Chondrocyte (in vitro differentiated cells): ENCODE measurements around the gene AGRP. TPM values are rescaled to one million over a fixed set of nuclear protein-coding genes. Genes with fewer than 3 reads are reported as not detected.

Experiments
- DNase-seq: peaks from one replicate; pipeline ENCODE4 v3.0.0; 2021; ENCODE audit warnings: mixed read lengths, low spot score
- H3K27ac Mint-ChIP-seq: one replicate; pipeline ENCODE4 v1.8.0; 2021; ENCODE audit warnings: mild to moderate bottlenecking, moderate library complexity, mixed read lengths; ENCODE audit not compliant: unreplicated experiment
- H3K27me3 Mint-ChIP-seq: 2 replicates; pipeline ENCODE4 v1.8.0; 2021; ENCODE audit warnings: low read depth, mixed read lengths
- H3K36me3 Mint-ChIP-seq: 2 replicates; pipeline ENCODE4 v1.8.0; 2021; ENCODE audit warnings: low read depth, mixed read lengths
- H3K4me1 Mint-ChIP-seq: 2 replicates; pipeline ENCODE4 v1.8.0; 2021; ENCODE audit warnings: low read depth, mild to moderate bottlenecking, mixed read lengths
- H3K4me3 Mint-ChIP-seq: one replicate; pipeline ENCODE4 v1.8.0; 2021; ENCODE audit warnings: mild to moderate bottlenecking, moderate library complexity, mixed read lengths; ENCODE audit not compliant: unreplicated experiment
- H3K9me3 Mint-ChIP-seq: 2 replicates; pipeline ENCODE4 v1.8.0; 2021; ENCODE audit warnings: low read depth, mixed read lengths
- total RNA-seq: library from RNA; stranded (reverse); gene quantifications from 3 replicates; pipeline ENCODE4 v1.2.1, GENCODE V29; 2021
- TF ChIP-seq, protein P1 (sequence below): fragments of 200-600 bp; sonication (generic); IDR thresholded peaks from 2 replicates; pipeline ENCODE4 v1.5.0; 2021; ENCODE audit warnings: antibody characterized with exemption, mild to moderate bottlenecking, moderate library complexity

The AGRP gene
- total RNA-seq, 1 donor from 2014 or later, result not detected

DNA sequence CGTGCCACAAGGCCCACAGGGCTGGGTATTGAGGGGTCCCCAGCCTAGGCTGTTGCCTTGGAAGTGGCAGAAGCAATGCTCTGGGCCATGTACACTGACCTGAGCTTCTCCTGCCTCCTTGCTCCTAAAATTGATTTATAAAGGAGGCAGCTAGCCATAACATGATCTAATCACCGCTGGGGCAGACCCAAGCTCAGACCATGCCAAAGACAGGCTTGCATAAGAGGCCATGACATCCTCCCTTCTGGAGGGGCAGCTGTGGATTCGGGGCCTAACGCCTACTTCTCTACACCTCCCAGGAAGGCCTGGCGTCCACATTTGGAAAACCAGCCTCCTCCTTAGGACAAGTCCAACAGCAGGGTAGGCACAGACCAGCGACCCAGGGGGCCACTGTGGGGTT lies 40.1 kb downstream of the AGRP start:
- Mint-ChIP-seq H3K27me3 (no peaks in the 10 kb centered on the region), H3K4me1 (peaks cover 12% of the 10 kb centered on the region), H3K36me3 (peaks cover 9% of the 10 kb centered on the region), H3K4me3 (no peak overlapping the region), H3K27ac (no peak overlapping the region), H3K9me3 (no peaks in the 10 kb centered on the region)
- TF ChIP-seq, protein P1, sequence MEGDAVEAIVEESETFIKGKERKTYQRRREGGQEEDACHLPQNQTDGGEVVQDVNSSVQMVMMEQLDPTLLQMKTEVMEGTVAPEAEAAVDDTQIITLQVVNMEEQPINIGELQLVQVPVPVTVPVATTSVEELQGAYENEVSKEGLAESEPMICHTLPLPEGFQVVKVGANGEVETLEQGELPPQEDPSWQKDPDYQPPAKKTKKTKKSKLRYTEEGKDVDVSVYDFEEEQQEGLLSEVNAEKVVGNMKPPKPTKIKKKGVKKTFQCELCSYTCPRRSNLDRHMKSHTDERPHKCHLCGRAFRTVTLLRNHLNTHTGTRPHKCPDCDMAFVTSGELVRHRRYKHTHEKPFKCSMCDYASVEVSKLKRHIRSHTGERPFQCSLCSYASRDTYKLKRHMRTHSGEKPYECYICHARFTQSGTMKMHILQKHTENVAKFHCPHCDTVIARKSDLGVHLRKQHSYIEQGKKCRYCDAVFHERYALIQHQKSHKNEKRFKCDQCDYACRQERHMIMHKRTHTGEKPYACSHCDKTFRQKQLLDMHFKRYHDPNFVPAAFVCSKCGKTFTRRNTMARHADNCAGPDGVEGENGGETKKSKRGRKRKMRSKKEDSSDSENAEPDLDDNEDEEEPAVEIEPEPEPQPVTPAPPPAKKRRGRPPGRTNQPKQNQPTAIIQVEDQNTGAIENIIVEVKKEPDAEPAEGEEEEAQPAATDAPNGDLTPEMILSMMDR, result no peak
- no peak for DNase-seq

DNA sequence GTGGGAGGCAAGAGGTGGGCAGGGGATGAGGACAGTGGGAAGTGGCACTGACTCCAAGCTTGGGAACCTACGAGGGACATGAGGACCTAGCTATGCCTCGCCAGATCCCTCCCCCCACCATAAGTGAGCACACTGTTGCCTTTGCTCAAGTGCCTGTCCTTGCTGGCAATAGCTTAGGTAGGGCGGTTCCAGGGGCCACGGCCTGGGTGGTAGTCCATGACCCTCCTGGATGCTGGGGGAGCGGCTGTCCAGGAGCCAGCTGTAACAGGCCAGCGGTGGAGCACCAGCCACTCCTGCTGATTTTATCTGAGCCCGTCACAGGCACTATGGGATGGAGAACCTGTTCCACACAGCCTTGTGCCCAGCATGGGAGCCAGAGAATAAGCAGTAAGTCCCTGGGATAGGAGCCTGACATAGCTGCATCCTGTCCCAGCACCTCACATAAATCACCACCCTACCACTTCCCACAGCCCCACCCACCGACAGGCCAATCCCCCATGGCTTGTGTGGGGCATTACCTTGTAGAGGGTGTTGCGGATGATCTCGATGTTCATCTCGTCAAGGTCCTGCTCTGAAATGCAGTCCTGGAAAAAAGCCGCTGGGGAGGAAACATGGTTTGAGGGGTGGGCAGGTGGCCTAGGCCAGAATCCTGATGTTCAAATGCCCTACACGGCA lies 40.6 kb downstream of the AGRP start:
- Mint-ChIP-seq H3K4me3 (no peak overlapping the region), H3K4me1 (peaks cover 10% of the 10 kb centered on the region), H3K9me3 (no peaks in the 10 kb centered on the region), H3K27me3 (no peaks in the 10 kb centered on the region), H3K27ac (no peak overlapping the region), H3K36me3 (peaks cover 10% of the 10 kb centered on the region)
- DNase-seq, result no peak
- TF ChIP-seq, protein P1, result no peak

DNA sequence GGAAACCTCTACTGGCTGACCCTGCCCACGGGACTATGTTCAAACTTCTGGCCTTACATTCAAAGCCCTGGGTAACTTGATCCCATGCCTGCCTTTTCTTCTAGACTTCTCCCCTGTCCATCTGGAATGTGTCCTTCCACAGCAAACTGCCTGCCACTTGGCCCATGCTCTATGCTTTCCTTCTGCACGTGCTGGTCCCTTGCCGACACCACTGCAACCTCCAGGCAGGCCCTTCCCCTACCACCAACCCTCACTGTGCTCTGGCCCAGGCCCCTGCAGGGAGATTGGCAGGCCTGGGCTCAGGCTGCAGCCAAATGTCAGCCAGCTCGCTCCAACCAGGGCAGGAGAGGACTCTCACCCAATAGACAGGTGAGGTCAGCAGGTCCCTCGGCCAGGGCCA lies 41.4 kb downstream of the AGRP start:
- TF ChIP-seq, protein P1, result no peak
- Mint-ChIP-seq H3K4me1 (peaks cover 7% of the 10 kb centered on the region), H3K27me3 (no peaks in the 10 kb centered on the region), H3K4me3 (no peak overlapping the region), H3K36me3 (peaks cover 12% of the 10 kb centered on the region), H3K9me3 (no peaks in the 10 kb centered on the region), H3K27ac (no peak overlapping the region)
- no peak for DNase-seq

DNA sequence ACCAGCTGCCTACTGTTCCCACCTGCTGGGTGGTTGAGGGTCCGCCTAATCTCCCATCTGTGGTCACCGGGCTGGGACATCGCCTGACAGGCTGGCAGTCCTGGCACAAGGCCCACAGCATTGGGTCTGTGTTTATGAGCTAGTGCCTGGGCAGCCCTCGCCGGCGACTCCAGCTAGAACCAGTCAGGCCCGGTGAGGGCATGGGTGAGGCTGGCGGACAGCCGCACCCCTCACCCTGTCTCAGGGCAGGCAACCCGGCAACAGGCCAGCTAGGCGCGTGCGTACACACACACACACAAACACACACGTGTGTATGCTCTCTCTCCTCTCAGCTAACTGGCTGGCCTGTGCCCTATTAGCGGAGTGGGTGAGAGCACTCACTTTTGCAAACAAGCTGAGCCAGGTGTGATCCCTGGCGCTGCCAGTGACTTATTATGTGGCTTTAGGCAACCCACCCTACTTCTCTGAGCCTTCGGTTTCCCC lies 42.0 kb downstream of the AGRP start:
- Mint-ChIP-seq H3K36me3 (peaks cover 13% of the 10 kb centered on the region), H3K9me3 (no peaks in the 10 kb centered on the region), H3K27me3 (no peaks in the 10 kb centered on the region), H3K4me1 (peaks cover under 1% of the 10 kb centered on the region), H3K27ac (no peak overlapping the region), H3K4me3 (no peak overlapping the region)
- no peak for DNase-seq
- TF ChIP-seq, protein P1, result no peak

DNA sequence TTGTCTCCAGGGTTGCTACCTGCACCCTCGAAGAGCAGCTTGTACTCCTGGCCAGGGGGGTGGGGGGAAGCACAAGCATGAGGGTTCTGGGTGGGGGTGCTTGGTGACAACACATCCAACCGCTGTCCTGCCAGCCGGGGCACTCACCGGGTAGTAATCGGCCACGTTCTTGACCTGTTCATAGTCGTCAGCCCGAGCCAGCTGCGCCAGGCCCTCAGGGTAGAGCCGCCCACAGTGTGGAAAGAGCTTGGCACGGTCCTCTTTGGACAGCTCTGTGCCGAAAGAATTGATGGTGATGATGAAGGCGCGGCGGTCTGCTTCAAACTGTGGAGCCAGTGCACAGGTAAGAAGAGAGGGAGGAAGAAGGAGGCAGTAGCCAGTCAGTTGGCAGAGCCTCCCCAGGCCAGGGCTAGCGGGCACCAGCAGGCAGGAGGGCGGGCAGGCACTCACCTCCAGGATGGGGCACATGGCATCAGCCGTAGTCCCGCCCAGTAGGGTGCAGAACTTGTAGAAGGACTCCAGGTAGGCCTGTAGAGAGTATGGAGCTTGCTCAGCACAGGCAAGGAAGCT lies 44.4 kb downstream of the AGRP start:
- TF ChIP-seq, protein P1, result no peak
- no peak overlapping the region for H3K4me3 Mint-ChIP-seq
- H3K4me1 Mint-ChIP-seq, result no peaks in the 10 kb centered on the region
- no peak overlapping the region for H3K27ac Mint-ChIP-seq
- no peak for DNase-seq
- peaks cover 13% of the 10 kb centered on the region for H3K36me3 Mint-ChIP-seq
- H3K27me3 Mint-ChIP-seq, result no peaks in the 10 kb centered on the region
- no peaks in the 10 kb centered on the region for H3K9me3 Mint-ChIP-seq
